Endothelial cell of umbilical vein (primary cell): ENCODE measurements around the gene ACBD6. TPM values are rescaled to one million over a fixed set of nuclear protein-coding genes. Genes with fewer than 3 reads are reported as not detected.

Experiments
- BruUV-seq: library from RNA; stranded (reverse); fragments of 400-500 nt; replicated peaks from 2 replicates; lab custom pipeline; 2021; lab: Mats Ljungman, UMichigan
- CTCF ChIA-PET: fragments of 300-600, 350-600 bp; sonication (Branson Sonifier 250); formaldehyde crosslinking; loops from one replicate; lab custom pipeline; 2021; ENCODE audit warnings: antibody characterized with exemption, inconsistent platforms; lab: Charles Lee
- POLR2A ChIA-PET: fragments of 300-600, 350-600 bp; sonication (Branson Sonifier 250); formaldehyde crosslinking; loops from one replicate; lab custom pipeline; 2021; ENCODE audit warnings: antibody characterized with exemption, inconsistent platforms; lab: Charles Lee
- DNase-seq: peaks from one replicate; pipeline ENCODE4 v3.0.0-alpha.2; 2011; ENCODE audit warnings: low read depth, low spot score
- FAIRE-seq: peaks from 2 replicates; lab custom pipeline; 2011; peaks lifted over from hg19 to GRCh38; lab: Jason Lieb, UNC
- H2AFZ ChIP-seq: 2 replicates; pipeline ENCODE4 v1.6.0; 2012; ENCODE audit warnings: low read depth, low read length, control low read depth, inconsistent platforms
- H3K27ac ChIP-seq: 2 replicates; pipeline ENCODE4 v1.5.1; 2011; ENCODE audit warnings: low read depth, mild to moderate bottlenecking, control low read depth, low read length, moderate library complexity; ENCODE audit not compliant: insufficient read depth
- H3K27me3 ChIP-seq, 2 experiments: 2 replicates each; pipeline versions ENCODE4 v1.6.0 to v1.6.1; 2011; ENCODE audit warnings: low read length in 2 of 2, mixed read lengths in 1 of 2; ENCODE audit not compliant: control insufficient read depth in 2 of 2, insufficient read depth in 2 of 2
- H3K36me3 ChIP-seq, 2 experiments: 2 replicates in 1 of 2; 3 replicates in 1 of 2; pipeline ENCODE4 v1.5.1; 2011; ENCODE audit warnings: low read length in 2 of 2, mild to moderate bottlenecking in 1 of 2, moderate library complexity in 1 of 2; ENCODE audit not compliant: control insufficient read depth in 2 of 2, insufficient read depth in 2 of 2; ENCODE audit errors: extremely low read depth in 1 of 2
- H3K4me1 ChIP-seq: 3 replicates; pipeline ENCODE4 v1.5.1; 2011; ENCODE audit warnings: mild to moderate bottlenecking, low read length; ENCODE audit not compliant: control insufficient read depth, insufficient read depth; ENCODE audit errors: extremely low read depth
- H3K4me2 ChIP-seq: 2 replicates; pipeline ENCODE4 v1.6.1; 2011; ENCODE audit warnings: low read length, control low read depth, mixed read lengths; ENCODE audit not compliant: insufficient read depth
- H3K4me3 ChIP-seq, 3 experiments: fragments of 200-600 bp in 1 of 3; sonication (generic), shearing (Covaris generic) in 1 of 3; replicated peaks in 1 of 3; 2 replicates each; pipeline ENCODE4 v1.5.1; 2011 to 2016; ENCODE audit warnings: control low read depth in 3 of 3, low read length in 3 of 3, mild to moderate bottlenecking in 2 of 3, inconsistent platforms in 1 of 3, low read depth in 1 of 3, moderate library complexity in 1 of 3; ENCODE audit not compliant: insufficient read depth in 1 of 3
- H3K79me2 ChIP-seq: 2 replicates; pipeline ENCODE4 v1.6.0; 2012; ENCODE audit warnings: low read length, inconsistent platforms; ENCODE audit not compliant: control insufficient read depth, insufficient read depth
- H3K9ac ChIP-seq: replicated peaks from 2 replicates; pipeline ENCODE3; 2011; ENCODE audit warnings: low read length, control low read depth; ENCODE audit not compliant: insufficient read depth; ENCODE audit errors: extremely low read depth
- H3K9me1 ChIP-seq: replicated peaks from 3 replicates; pipeline ENCODE4 v1.6.0; 2011; ENCODE audit warnings: mild to moderate bottlenecking, low read length; ENCODE audit not compliant: control insufficient read depth, insufficient read depth; ENCODE audit errors: extremely low read depth
- H3K9me3 ChIP-seq: replicated peaks from 2 replicates; pipeline ENCODE4 v1.5.1; 2012; ENCODE audit warnings: low read length, inconsistent platforms; ENCODE audit not compliant: control insufficient read depth, insufficient read depth
- H4K20me1 ChIP-seq: replicated peaks from 2 replicates; pipeline ENCODE3; 2011; ENCODE audit warnings: mild to moderate bottlenecking, low read length; ENCODE audit not compliant: control insufficient read depth, insufficient read depth; ENCODE audit errors: extremely low read depth
- CTCF ChIP-seq, 2 donors: IDR thresholded peaks; 1 replicate in 1 of 2; 2 replicates in 1 of 2; pipeline ENCODE4 v1.5.1; 2011; ENCODE audit warnings: low read length in 2 of 2, mild to moderate bottlenecking in 2 of 2, moderate library complexity in 2 of 2, control low read depth in 1 of 2, inconsistent platforms in 1 of 2, low read depth in 1 of 2; ENCODE audit not compliant: insufficient read depth in 1 of 2; ENCODE audit errors: extremely low read depth in 1 of 2
- EZH2 ChIP-seq: IDR thresholded peaks from 2 replicates; pipeline ENCODE4 v1.6.1; 2012; ENCODE audit warnings: borderline replicate concordance, low read depth, mild to moderate bottlenecking, moderate library complexity, low read length, inconsistent platforms; ENCODE audit not compliant: severe bottlenecking
- FOS ChIP-seq: IDR thresholded peaks from 2 replicates; pipeline ENCODE4 v1.6.1; 2011; ENCODE audit warnings: mild to moderate bottlenecking, low read length, moderate library complexity, borderline replicate concordance; ENCODE audit not compliant: insufficient read depth
- GATA2 ChIP-seq: IDR thresholded peaks from 2 replicates; pipeline ENCODE4 v1.7.0; 2011; ENCODE audit warnings: low read depth, mild to moderate bottlenecking, moderate library complexity, mixed read lengths, low read length; ENCODE audit not compliant: insufficient read length, insufficient read depth
- JUN ChIP-seq: IDR thresholded peaks from 2 replicates; pipeline ENCODE4 v1.6.1; 2011; ENCODE audit warnings: borderline replicate concordance, low read depth; ENCODE audit not compliant: insufficient read length, insufficient read depth
- MAX ChIP-seq: IDR thresholded peaks from 2 replicates; pipeline ENCODE4 v1.6.1; 2011; ENCODE audit not compliant: insufficient read depth, insufficient read length
- MYC ChIP-seq: IDR thresholded peaks from one replicate; pipeline ENCODE4 v1.6.1; 2011; ENCODE audit warnings: mild to moderate bottlenecking, low read depth, low read length
- POLR2A ChIP-seq: IDR thresholded peaks from 2 replicates; pipeline ENCODE4 v1.6.1; 2012; ENCODE audit warnings: low read depth, mild to moderate bottlenecking, control low read depth, low read length
- POLR2AphosphoS5 ChIP-seq: IDR thresholded peaks from 2 replicates; pipeline ENCODE4 v1.6.1; 2012; ENCODE audit warnings: low read depth, mild to moderate bottlenecking, control low read depth, low read length, moderate library complexity; ENCODE audit not compliant: insufficient read depth
- dilution Hi-C: fragments of 300-500 bp; cut with MboI; formaldehyde crosslinking; loops from one replicate; pipeline ENCODE4 v1.15.0; 2019; ENCODE audit warnings: low sequenced_read_pairs; ENCODE audit not compliant: extremely low pct_ligation_motif_present
- intact Hi-C: fragments of 100-400 bp; cut with micrococcal nuclease; formaldehyde crosslinking; loops from one replicate; pipeline ENCODE4 v1.10.0; 2022
- polyA plus RNA-seq, 4 experiments: library from polyadenylated mRNA; depleted of rRNA in 3 of 4; stranded (reverse) in 3 of 4; unstranded in 1 of 4; fragments of >200 nt; gene quantifications; 2 replicates each; pipeline versions ENCODE4 v1.2.1 to v1.2.3, GENCODE V29; 2011 to 2012; ENCODE audit warnings: missing spikeins in 1 of 4
- total RNA-seq: library from RNA; stranded (reverse); gene quantifications from 2 replicates; pipeline ENCODE4 v1.2.3, GENCODE V29; 2021

The ACBD6 gene
- total and polyA plus RNA-seq, 2 donors (not counting 3 experiments of a cell fraction or from before 2014, with no cell fraction given) = 55.6 to 56.4 TPM

GRCh38 chr1:180266275-180267210, 235.8 kb downstream of the ACBD6 start:
- Histone ChIP-seq H3K4me3 (no peak overlapping the region), H3K27ac (no peak overlapping the region), H3K9me1 (no peaks in the 10 kb centered on the region), H3K4me1 (no peaks in the 10 kb centered on the region), H3K9ac (no peak overlapping the region), H3K27me3 (no peaks in the 10 kb centered on the region), H3K9me3 (no peaks in the 10 kb centered on the region), H3K36me3 (no peaks in the 10 kb centered on the region), H2AFZ (no peak overlapping the region), H3K79me2 (no peaks in the 10 kb centered on the region), H3K4me2 (no peak overlapping the region), H4K20me1 (no peaks in the 10 kb centered on the region)
- TF ChIP-seq EZH2 (no peak), FOS (no peak), MYC (no peak), CTCF (IDR thresholded peaks at IDR 0.05; ENCODE audit: extremely low read depth in 1 of 2, insufficient read depth in 1 of 2, low read depth in 1 of 2, low read length in 2 of 2) (no peak), GATA2 (no peak), MAX (no peak), JUN (no peak), POLR2AphosphoS5 (no peak), POLR2A (no peak)
- FAIRE-seq (no peak), DNase-seq (no peak)
- dilution Hi-C loops = no loop called here
- CTCF ChIA-PET = interaction anchor here (1.2 to 2.7 kb wide), 2 partner anchors 8 to 149 kb away, joined by 3 to 7 read pairs; no protein-coding TSS in a partner anchor
- intact Hi-C loops = no loop called here
- POLR2A ChIA-PET = no interaction called here
- no TSS peak for BruUV-seq
